ENCODE results near the gene SLC25A45.
A peak's percentile ranks its signal among the peaks of the same experiment; 100 is the strongest.
"Not testable (repeated sequence)": the region's sequence is repeated elsewhere in the genome, so short reads cannot be mapped to it uniquely, and the experiment has no call there.

SLC25A45 gene

GRCh38 chr11:65416341-65416824 lies 33.9 kb upstream of the SLC25A45 start:
- peak overlapping the region; percentile 32 for H2AFZ ChIP-seq (ENCODE audit: insufficient read depth, low read length, poor library complexity)
- peak; percentile 88 to 94 for DNase-seq
- peak overlapping the region; percentile 51 for H3K4me2 ChIP-seq (ENCODE audit: low read length)
- H2AK5ac ChIP-seq (ENCODE audit: low read length) = no peak overlapping the region
- peaks cover 16% of the 10 kb centered on the region for H3K79me2 ChIP-seq (ENCODE audit: control insufficient read depth, insufficient read depth, low read length, poor library complexity)
- peak overlapping the region; percentile 50 for H4K91ac ChIP-seq (ENCODE audit: low read depth, low read length)
- H2BK5ac ChIP-seq (ENCODE audit: low read depth, low read length, poor library complexity) = peak overlapping the region; percentile 15
- H3K79me1 ChIP-seq (ENCODE audit: low read length) = peaks cover 38% of the 10 kb centered on the region
- no peak overlapping the region for H2BK120ac ChIP-seq (ENCODE audit: insufficient read depth, low read length, poor library complexity)
- WGBS (ENCODE audit: extremely low coverage, insufficient coverage, insufficient read length) = no CpG with 5 or more reads among the region's 18 CpGs
- H3K23ac ChIP-seq (ENCODE audit: low read length) = no peak overlapping the region
- H3K36me3 ChIP-seq (ENCODE audit: control insufficient read depth in 1 of 2, insufficient read depth in 2 of 2, low read length in 2 of 2) = peaks cover 16 to 20% of the 10 kb centered on the region in 2 experiments
- H3K4me1 ChIP-seq (ENCODE audit: control insufficient read depth in 1 of 2, insufficient read depth in 2 of 2, low read length in 2 of 2) = peaks cover 33 to 42% of the 10 kb centered on the region in 2 experiments
- H3K9ac ChIP-seq (ENCODE audit: low read length) = no peak overlapping the region
- no peak overlapping the region for H3K4me3 ChIP-seq (ENCODE audit: low read depth, low read length)
- H3K27me3 ChIP-seq (ENCODE audit: insufficient read depth, low read length) = no peaks in the 10 kb centered on the region
- H3K14ac ChIP-seq (ENCODE audit: low read length) = peak overlapping the region; percentile 52
- H3K27ac ChIP-seq (ENCODE audit: low read depth, low read length) = no peak overlapping the region
- H2BK12ac ChIP-seq (ENCODE audit: low read length) = peak overlapping the region; percentile 19
- H4K8ac ChIP-seq (ENCODE audit: low read depth, low read length) = no peak overlapping the region
- H3K18ac ChIP-seq (ENCODE audit: low read length) = peak overlapping the region; percentile 6
- H3K9me3 ChIP-seq (ENCODE audit: insufficient read depth, low read depth, low read length) = no peaks in the 10 kb centered on the region
- peak overlapping the region; percentile 12 for H4K12ac ChIP-seq (ENCODE audit: low read depth, low read length)
- H3K4ac ChIP-seq (ENCODE audit: low read depth, low read length) = peak overlapping the region; percentile 51

GRCh38 chr11:65415499-65416340 lies 33.3 kb upstream of the SLC25A45 start:
- Histone ChIP-seq H4K8ac (ENCODE audit: low read depth, low read length) (no peak overlapping the region), H3K79me2 (ENCODE audit: control insufficient read depth, insufficient read depth, low read length, poor library complexity) (peaks cover 13% of the 10 kb centered on the region), H2BK12ac (ENCODE audit: low read length) (peak overlapping the region; percentile 19), H3K9ac (ENCODE audit: low read length) (peak overlapping the region; percentile 4), H4K12ac (ENCODE audit: low read depth, low read length) (peak overlapping the region; percentile 12), H4K91ac (ENCODE audit: low read depth, low read length) (no peak overlapping the region), H3K4me3 (ENCODE audit: low read depth, low read length) (no peak overlapping the region), H2AFZ (ENCODE audit: insufficient read depth, low read length, poor library complexity) (peak overlapping the region; percentile 32), H3K79me1 (ENCODE audit: low read length) (peaks cover 32% of the 10 kb centered on the region), H3K18ac (ENCODE audit: low read length) (no peak overlapping the region), H3K9me3 (ENCODE audit: insufficient read depth, low read depth, low read length) (no peaks in the 10 kb centered on the region), H2BK120ac (ENCODE audit: insufficient read depth, low read length, poor library complexity) (no peak overlapping the region), H3K4ac (ENCODE audit: low read depth, low read length) (no peak overlapping the region), H3K23ac (ENCODE audit: low read length) (no peak overlapping the region), H3K27me3 (ENCODE audit: insufficient read depth, low read length) (no peaks in the 10 kb centered on the region), H2BK5ac (ENCODE audit: low read depth, low read length, poor library complexity) (no peak overlapping the region), H3K27ac (ENCODE audit: low read depth, low read length) (no peak overlapping the region), H3K4me2 (ENCODE audit: low read length) (peak overlapping the region; percentile 51), H3K36me3 (ENCODE audit: control insufficient read depth in 1 of 2, insufficient read depth in 2 of 2, low read length in 2 of 2) (peaks cover 23 to 26% of the 10 kb centered on the region in 2 experiments), H3K4me1 (ENCODE audit: control insufficient read depth in 1 of 2, insufficient read depth in 2 of 2, low read length in 2 of 2) (peaks cover 28 to 39% of the 10 kb centered on the region in 2 experiments), H2AK5ac (ENCODE audit: low read length) (peak overlapping the region; percentile 25), H3K14ac (ENCODE audit: low read length) (peak overlapping the region; percentile 6)
- WGBS (ENCODE audit: extremely low coverage, insufficient coverage, insufficient read length) = no CpG with 5 or more reads among the region's 11 CpGs
- DNase-seq = no peak

- no peak overlapping the region for H3K4ac ChIP-seq (ENCODE audit: low read depth, low read length)
- no CpG with 5 or more reads among the region's 11 CpGs for WGBS (ENCODE audit: extremely low coverage, insufficient coverage, insufficient read length)
These were observed 32.5 kb upstream of the SLC25A45 start for GRCh38 chr11:65414776-65415498.

GRCh38 chr11:65413077-65413664 lies 30.7 kb upstream of the SLC25A45 start:
- H2BK12ac ChIP-seq (ENCODE audit: low read length); H3K27ac ChIP-seq (ENCODE audit: low read depth, low read length); H4K91ac ChIP-seq (ENCODE audit: low read depth, low read length); H3K27me3 ChIP-seq (ENCODE audit: insufficient read depth, low read length); H2BK5ac ChIP-seq (ENCODE audit: low read depth, low read length, poor library complexity); H3K9ac ChIP-seq (ENCODE audit: low read length); H4K8ac ChIP-seq (ENCODE audit: low read depth, low read length); H2BK120ac ChIP-seq (ENCODE audit: insufficient read depth, low read length, poor library complexity); DNase-seq; H3K14ac ChIP-seq (ENCODE audit: low read length); H3K18ac ChIP-seq (ENCODE audit: low read length); H4K12ac ChIP-seq (ENCODE audit: low read depth, low read length); H3K4ac ChIP-seq (ENCODE audit: low read depth, low read length); H3K4me2 ChIP-seq (ENCODE audit: low read length); H3K79me2 ChIP-seq (ENCODE audit: control insufficient read depth, insufficient read depth, low read length, poor library complexity); H2AK5ac ChIP-seq (ENCODE audit: low read length); H3K23ac ChIP-seq (ENCODE audit: low read length); H3K9me3 ChIP-seq (ENCODE audit: insufficient read depth, low read depth, low read length); H3K4me3 ChIP-seq (ENCODE audit: low read depth, low read length); H2AFZ ChIP-seq (ENCODE audit: insufficient read depth, low read length, poor library complexity): not testable (repeated sequence)
- Histone ChIP-seq H3K36me3 (ENCODE audit: control insufficient read depth in 1 of 2, insufficient read depth in 2 of 2, low read length in 2 of 2) (peaks cover 35 to 45% of the 10 kb centered on the region in 2 experiments), H3K79me1 (ENCODE audit: low read length) (peaks cover 14% of the 10 kb centered on the region), H3K4me1 (ENCODE audit: control insufficient read depth in 1 of 2, insufficient read depth in 2 of 2, low read length in 2 of 2) (peaks cover 18 to 20% of the 10 kb centered on the region in 2 experiments)
- no CpG with 5 or more reads among the region's 15 CpGs for WGBS (ENCODE audit: extremely low coverage, insufficient coverage, insufficient read length)

More at GRCh38 chr11:65414776-65415498, 32.5 kb upstream of the SLC25A45 start:
- DNase-seq = peak in 1 of 2 donors; percentile 27
- no peak overlapping the region for H2AFZ ChIP-seq (ENCODE audit: insufficient read depth, low read length, poor library complexity)
- H3K4me3 ChIP-seq (ENCODE audit: low read depth, low read length) = no peak overlapping the region
- H3K36me3 ChIP-seq (ENCODE audit: control insufficient read depth in 1 of 2, insufficient read depth in 2 of 2, low read length in 2 of 2) = peaks cover 23 to 28% of the 10 kb centered on the region in 2 experiments
- H3K9ac ChIP-seq (ENCODE audit: low read length) = peak overlapping the region; percentile 4
- peaks cover 25 to 33% of the 10 kb centered on the region in 2 experiments for H3K4me1 ChIP-seq (ENCODE audit: control insufficient read depth in 1 of 2, insufficient read depth in 2 of 2, low read length in 2 of 2)
- no peaks in the 10 kb centered on the region for H3K27me3 ChIP-seq (ENCODE audit: insufficient read depth, low read length)
- H2AK5ac ChIP-seq (ENCODE audit: low read length) = no peak overlapping the region
- no peak overlapping the region for H2BK5ac ChIP-seq (ENCODE audit: low read depth, low read length, poor library complexity)
- no peak overlapping the region for H4K12ac ChIP-seq (ENCODE audit: low read depth, low read length)
- no peak overlapping the region for H3K23ac ChIP-seq (ENCODE audit: low read length)
- no peak overlapping the region for H4K8ac ChIP-seq (ENCODE audit: low read depth, low read length)
- no peak overlapping the region for H3K4me2 ChIP-seq (ENCODE audit: low read length)
- peaks cover 28% of the 10 kb centered on the region for H3K79me1 ChIP-seq (ENCODE audit: low read length)
- peaks cover 11% of the 10 kb centered on the region for H3K79me2 ChIP-seq (ENCODE audit: control insufficient read depth, insufficient read depth, low read length, poor library complexity)
- H3K14ac ChIP-seq (ENCODE audit: low read length) = no peak overlapping the region
- no peak overlapping the region for H2BK120ac ChIP-seq (ENCODE audit: insufficient read depth, low read length, poor library complexity)
- no peak overlapping the region for H3K18ac ChIP-seq (ENCODE audit: low read length)
- H3K27ac ChIP-seq (ENCODE audit: low read depth, low read length) = no peak overlapping the region
- H2BK12ac ChIP-seq (ENCODE audit: low read length) = no peak overlapping the region
- no peaks in the 10 kb centered on the region for H3K9me3 ChIP-seq (ENCODE audit: insufficient read depth, low read depth, low read length)
- H4K91ac ChIP-seq (ENCODE audit: low read depth, low read length) = no peak overlapping the region

Measured in trophoblast cell (in vitro differentiated cells and primary cell).